ENCODE measurements around the gene MEGF11. TPM values are rescaled to one million over a fixed set of nuclear protein-coding genes. Genes with fewer than 3 reads are reported as not detected.

Gene MEGF11
- total RNA-seq, 1 donor from 2014 or later: not detected

- POLR2A ChIA-PET: interaction anchor here (0.6 kb wide), 2 partner anchors 30 to 1998 kb away, joined by 3 read pairs; no protein-coding TSS in a partner anchor
- Mint-ChIP-seq H3K27ac (no peak overlapping the region), H3K36me3 (ENCODE audit: low read depth) (no peaks in the 10 kb centered on the region), H3K27me3 (no peaks in the 10 kb centered on the region), H3K4me1 (peaks cover 18% of the 10 kb centered on the region), H3K9me3 (no peaks in the 10 kb centered on the region), H3K4me3 (no peak overlapping the region)
- intact Hi-C loops (cut with micrococcal nuclease): loop anchor here (2.0 to 5.0 kb wide), 3 partner anchors 417 to 887 kb away; no protein-coding TSS in a partner anchor
- CTCF ChIA-PET: interaction anchor here (0.7 to 1.6 kb wide), 4 partner anchors 100 to 692 kb away, joined by 4 to 6 read pairs (median 4); no protein-coding TSS in a partner anchor
- TF ChIP-seq CTCF (IDR thresholded peaks at IDR 0.05): peak; percentile 79
- DNase-seq (no peak), ATAC-seq (ENCODE audit: low read depth) (no peak)
Measured at GRCh38 chr15:66287461-66288057, 34.0 kb upstream of the MEGF11 start.

GRCh38 chr15:66285533-66286280 is 32.2 kb upstream of the MEGF11 start:
- ATAC-seq (ENCODE audit: low read depth): no peak
- no peak for TF ChIP-seq CTCF (IDR thresholded peaks at IDR 0.05)
- no peak overlapping the region for H3K4me3 Mint-ChIP-seq
- POLR2A ChIA-PET: no interaction called here
- no peaks in the 10 kb centered on the region for H3K9me3 Mint-ChIP-seq
- intact Hi-C loops (cut with micrococcal nuclease): loop anchor here (2.0 to 5.0 kb wide), 3 partner anchors 415 to 885 kb away; no protein-coding TSS in a partner anchor
- H3K27ac Mint-ChIP-seq: no peak overlapping the region
- DNase-seq: no peak
- H3K27me3 Mint-ChIP-seq: no peaks in the 10 kb centered on the region
- no peaks in the 10 kb centered on the region for H3K36me3 Mint-ChIP-seq (ENCODE audit: low read depth)
- peaks cover 8% of the 10 kb centered on the region for H3K4me1 Mint-ChIP-seq
- CTCF ChIA-PET: interaction anchor here (0.5 to 1.1 kb wide), 3 partner anchors 8 to 689 kb away, joined by 3 read pairs; no protein-coding TSS in a partner anchor

DNA sequence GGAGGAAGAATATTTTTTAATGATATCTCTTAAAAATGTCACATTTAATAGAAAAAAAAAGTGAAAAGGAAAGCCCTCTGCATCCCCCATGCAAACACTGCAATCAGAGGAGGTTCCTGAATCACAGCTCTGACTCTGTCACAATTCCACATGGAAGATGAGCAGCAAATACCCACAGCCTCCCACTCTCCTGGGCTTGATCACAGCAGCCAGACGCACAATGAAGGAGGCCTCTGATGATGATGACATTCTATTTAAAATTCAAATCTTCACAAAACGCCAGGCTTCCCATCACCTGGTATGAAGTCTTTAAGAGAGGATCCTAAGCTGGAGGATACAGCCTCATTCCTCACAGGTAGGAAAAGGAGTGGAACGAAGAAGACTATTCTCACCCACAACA is 30.7 kb upstream of the MEGF11 start:
- no peak overlapping the region for H3K4me3 Mint-ChIP-seq
- no peaks in the 10 kb centered on the region for H3K36me3 Mint-ChIP-seq (ENCODE audit: low read depth)
- ATAC-seq (ENCODE audit: low read depth) (no peak), DNase-seq (no peak)
- H3K9me3 Mint-ChIP-seq: no peaks in the 10 kb centered on the region
- CTCF ChIA-PET: no interaction called here
- H3K4me1 Mint-ChIP-seq: peaks cover 2% of the 10 kb centered on the region
- no peaks in the 10 kb centered on the region for H3K27me3 Mint-ChIP-seq
- no peak overlapping the region for H3K27ac Mint-ChIP-seq
- POLR2A ChIA-PET: no interaction called here
- intact Hi-C loops (cut with micrococcal nuclease): no loop called here
- TF ChIP-seq CTCF (IDR thresholded peaks at IDR 0.05): no peak

- CTCF ChIA-PET: no interaction called here
- POLR2A ChIA-PET: no interaction called here
Measured at GRCh38 chr15:66278671-66279070, 25.1 kb upstream of the MEGF11 start.

More at GRCh38 chr15:66278671-66279070, 25.1 kb upstream of the MEGF11 start:
- no peak for TF ChIP-seq CTCF (IDR thresholded peaks at IDR 0.05)
- DNase-seq (no peak), ATAC-seq (ENCODE audit: low read depth) (no peak)
- intact Hi-C loops (cut with micrococcal nuclease): no loop called here
- no peak overlapping the region for H3K27ac Mint-ChIP-seq
- no peaks in the 10 kb centered on the region for H3K27me3 Mint-ChIP-seq
- H3K4me3 Mint-ChIP-seq: no peak overlapping the region
- no peaks in the 10 kb centered on the region for H3K4me1 Mint-ChIP-seq
- H3K36me3 Mint-ChIP-seq (ENCODE audit: low read depth): no peaks in the 10 kb centered on the region
- H3K9me3 Mint-ChIP-seq: no peaks in the 10 kb centered on the region
